Transverse colon (tissue), 4 donors: Measurements from ENCODE around the gene SEL1L. TPM values are rescaled to one million over a fixed set of nuclear protein-coding genes. Genes with fewer than 3 reads are reported as not detected.

Experiments
- DNase-seq: peaks from one replicate; pipeline ENCODE4 v3.0.0-alpha.2; 2019
- H3K27ac ChIP-seq, 4 donors: fragments of 200-600 bp; sonication (generic); 2 replicates each; pipeline ENCODE4 v1.5.1; 2016 to 2018; ENCODE audit warnings: inconsistent platforms in 4 of 4
- H3K27me3 ChIP-seq: fragments of 200-600 bp; sonication (generic); 2 replicates; pipeline ENCODE4 v1.5.1; 2017; ENCODE audit warnings: inconsistent platforms
- H3K36me3 ChIP-seq, 4 donors: fragments of 200-600 bp; sonication (generic); 2 replicates each; pipeline ENCODE4 v1.5.1; 2017 to 2019; ENCODE audit warnings: inconsistent platforms in 4 of 4
- H3K4me1 ChIP-seq, 4 donors: fragments of 200-600 bp; sonication (generic); 2 replicates each; pipeline ENCODE4 v1.5.1; 2017 to 2020; ENCODE audit warnings: inconsistent platforms in 4 of 4
- H3K4me3 ChIP-seq, 4 donors: fragments of 200-600 bp; sonication (generic); 1 replicate in 1 of 4; 2 replicates in 3 of 4; pipeline versions ENCODE4 v1.5.1 to v1.6.1; 2017 to 2019; ENCODE audit warnings: inconsistent platforms in 4 of 4
- H3K9me3 ChIP-seq, 2 donors: fragments of 200-600 bp; sonication (generic); 2 replicates each; pipeline ENCODE4 v1.5.1; 2017 to 2019; ENCODE audit warnings: inconsistent platforms in 2 of 2
- CTCF ChIP-seq, 5 experiments: fragments of 200-600 bp in 3 of 5; fragments of 450-650 bp in 2 of 5; sonication (generic) in 3 of 5; IDR thresholded peaks; 1 replicate in 2 of 5; 2 replicates in 3 of 5; pipeline ENCODE4 v1.5.1; 2016 to 2017; ENCODE audit warnings: antibody characterized with exemption in 5 of 5, inconsistent platforms in 3 of 5, mild to moderate bottlenecking in 2 of 5, moderate library complexity in 1 of 5
- EP300 ChIP-seq: sonication (generic); formaldehyde crosslinking; IDR thresholded peaks from one replicate; pipeline ENCODE4 v1.6.1; 2017; ENCODE audit warnings: antibody characterized with exemption, low read depth
- POLR2A ChIP-seq: fragments of 450-650 bp; IDR thresholded peaks from one replicate; pipeline ENCODE4 v1.6.1; 2016; ENCODE audit warnings: antibody characterized with exemption, mild to moderate bottlenecking, moderate library complexity
- POLR2AphosphoS5 ChIP-seq, 3 donors: sonication (generic); formaldehyde crosslinking; IDR thresholded peaks; one replicate each; pipeline ENCODE4 v1.6.1; 2016; ENCODE audit warnings: antibody characterized with exemption in 3 of 3
- WGBS, 2 donors: methylation state at CpG; one replicate each; pipeline ENCODE4 v1.1.5; 2018; ENCODE audit warnings: low coverage in 1 of 2; 5-methylcytosine and 5-hydroxymethylcytosine counted together
- in situ Hi-C, 4 donors: fragments of 200-750 bp; cut with MboI; loops; one replicate each; pipeline versions ENCODE4 v1.15.0 to v1.15.1; 2017; ENCODE audit warnings: low sequenced_read_pairs in 3 of 4, low pct_ligation_motif_present in 1 of 4, low pct_unique_long_range_greater_than_20kb in 1 of 4
- intact Hi-C: fragments of 100-400 bp; cut with DNase I; formaldehyde crosslinking; loops from one replicate; pipeline ENCODE4 v1.15.1; 2023; ENCODE audit warnings: low total_unique reads
- total RNA-seq, 4 donors: library from RNA; depleted of rRNA; stranded (reverse); fragments of >200 nt; gene quantifications; one replicate each; pipeline ENCODE4 v1.1.0, GENCODE V29; 2016

SEL1L gene
- total RNA-seq, 4 donors from 2014 or later, result 29.5 to 64.8 (median 43.5) TPM

GRCh38 chr14:81523616-81524015, 10.0 kb downstream of the SEL1L start:
- no peak overlapping the region for H3K27ac ChIP-seq
- WGBS, 2 donors, result 80 to 98% methylated on average over 1 to 2 of the region's 2 CpGs

GRCh38 chr14:81523016-81523415, 10.6 kb downstream of the SEL1L start:
- H3K36me3 ChIP-seq, result peaks cover 0 to 32% (median 8%) of the 10 kb centered on the region in 4 donors
- DNase-seq, result no peak
- WGBS, 2 donors, result 92 to 95% methylated on average over 4 of the region's 4 CpGs
- no peaks in the 10 kb centered on the region for H3K27me3 ChIP-seq
- H3K27ac ChIP-seq, result no peak overlapping the region
- peaks cover 17 to 29% (median 22%) of the 10 kb centered on the region in 4 donors for H3K4me1 ChIP-seq
- TF ChIP-seq CTCF (IDR thresholded peaks at IDR 0.05) (no peak), EP300 (no peak), POLR2A (no peak), POLR2AphosphoS5 (IDR thresholded peaks at IDR 0.05) (no peak)
- in situ Hi-C loops, result no loop called here
- intact Hi-C loops, result no loop called here
- H3K9me3 ChIP-seq, result no peaks in the 10 kb centered on the region
- H3K4me3 ChIP-seq, result no peak overlapping the region

More at GRCh38 chr14:81523616-81524015, 10.0 kb downstream of the SEL1L start:
- in situ Hi-C loops, result no loop called here
- H3K4me3 ChIP-seq, result no peak overlapping the region
- DNase-seq, result no peak
- H3K27me3 ChIP-seq, result no peaks in the 10 kb centered on the region
- no peak for TF ChIP-seq EP300
- TF ChIP-seq POLR2A, result no peak
- H3K4me1 ChIP-seq, result peaks cover 16 to 23% (median 19%) of the 10 kb centered on the region in 4 donors
- no peaks in the 10 kb centered on the region for H3K9me3 ChIP-seq
- H3K36me3 ChIP-seq, result peaks cover 0 to 32% (median 8%) of the 10 kb centered on the region in 4 donors
- intact Hi-C loops, result no loop called here

GRCh38 chr14:81521356-81521755, 12.3 kb downstream of the SEL1L start:
- no peak overlapping the region for H3K4me3 ChIP-seq
- peaks cover 0 to 25% (median 6%) of the 10 kb centered on the region in 4 donors for H3K36me3 ChIP-seq
- in situ Hi-C loops, result no loop called here
- no peaks in the 10 kb centered on the region for H3K27me3 ChIP-seq
- no peaks in the 10 kb centered on the region for H3K9me3 ChIP-seq
- WGBS, 2 donors, result 89 to 97% methylated on average over 4 of the region's 4 CpGs
- intact Hi-C loops, result no loop called here
- H3K4me1 ChIP-seq, result peaks cover 30 to 45% (median 34%) of the 10 kb centered on the region in 4 donors
- no peak for DNase-seq
- H3K27ac ChIP-seq, result no peak overlapping the region
- TF ChIP-seq CTCF (IDR thresholded peaks at IDR 0.05), result no peak
- TF ChIP-seq POLR2A, result no peak
- TF ChIP-seq EP300, result no peak
- no peak for TF ChIP-seq POLR2AphosphoS5 (IDR thresholded peaks at IDR 0.05)

GRCh38 chr14:81519200-81520011, 14.2 kb downstream of the SEL1L start:
- H3K27ac ChIP-seq, result peak overlapping the region; percentile 72 to 83 (median 80)
- H3K9me3 ChIP-seq, result no peaks in the 10 kb centered on the region
- peaks cover 30 to 45% (median 34%) of the 10 kb centered on the region in 4 donors for H3K4me1 ChIP-seq
- no peaks in the 10 kb centered on the region for H3K27me3 ChIP-seq
- TF ChIP-seq POLR2AphosphoS5 (IDR thresholded peaks at IDR 0.05) (no peak), POLR2A (no peak), CTCF (IDR thresholded peaks at IDR 0.05) (no peak), EP300 (no peak)
- WGBS, 2 donors, result 45 to 53% methylated on average over 3 of the region's 3 CpGs
- in situ Hi-C loops (no loop called here), intact Hi-C loops (no loop called here)
- H3K4me3 ChIP-seq, result no peak overlapping the region
- no peak for DNase-seq
- peaks cover 0 to 17% (median 2%) of the 10 kb centered on the region in 4 donors for H3K36me3 ChIP-seq
